NCI-H2107 treated with DMSO at 0.1 percent for 48 hours (cell line): ENCODE results near the gene SNX25.

ENCODE experiments used
- DNase-seq: peaks from one replicate; lab custom pipeline; 2025; ENCODE audit not compliant: unreplicated experiment; lab: John Stamatoyannopoulos, UW

The SNX25 gene

DNA sequence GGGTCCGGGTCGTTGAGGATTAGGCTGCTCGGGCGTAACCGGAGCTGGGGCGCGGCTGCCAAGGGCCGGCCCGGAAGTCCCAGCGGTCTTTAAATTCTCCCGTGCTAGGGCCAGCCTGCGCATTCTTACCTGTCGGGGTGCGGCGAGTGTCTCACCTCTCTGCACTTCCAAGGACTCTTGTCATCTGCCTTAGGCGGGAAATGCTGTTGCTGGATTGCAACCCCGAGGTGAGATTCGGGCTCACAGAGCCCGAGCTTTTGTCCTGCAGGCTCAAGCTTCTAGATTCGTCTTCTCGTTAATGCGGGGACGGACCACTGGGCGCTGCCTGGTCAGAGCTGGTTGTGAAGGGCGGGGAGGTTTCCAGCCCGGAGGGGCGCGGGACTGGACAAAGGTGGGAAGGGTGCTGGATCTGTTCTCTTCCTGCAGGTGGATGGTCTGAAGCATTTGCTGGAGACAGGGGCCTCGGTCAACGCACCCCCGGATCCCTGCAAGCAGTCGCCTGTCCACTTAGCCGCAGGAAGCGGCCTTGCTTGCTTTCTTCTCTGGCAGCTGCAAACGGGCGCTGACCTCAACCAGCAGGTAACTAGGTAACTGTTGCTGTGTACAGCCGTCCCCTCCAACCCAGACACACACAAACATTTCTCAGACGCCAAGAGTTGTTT lies 187.5 kb downstream of the SNX25 start, which contains the start of gene ANKRD37:
Gene ANKRD37, plus strand, starts transcription at position 118 of the 662 bp plus-strand sequence. Its CDS starts 83 bp downstream, at position 201.
- peak; percentile 78 for DNase-seq

DNA sequence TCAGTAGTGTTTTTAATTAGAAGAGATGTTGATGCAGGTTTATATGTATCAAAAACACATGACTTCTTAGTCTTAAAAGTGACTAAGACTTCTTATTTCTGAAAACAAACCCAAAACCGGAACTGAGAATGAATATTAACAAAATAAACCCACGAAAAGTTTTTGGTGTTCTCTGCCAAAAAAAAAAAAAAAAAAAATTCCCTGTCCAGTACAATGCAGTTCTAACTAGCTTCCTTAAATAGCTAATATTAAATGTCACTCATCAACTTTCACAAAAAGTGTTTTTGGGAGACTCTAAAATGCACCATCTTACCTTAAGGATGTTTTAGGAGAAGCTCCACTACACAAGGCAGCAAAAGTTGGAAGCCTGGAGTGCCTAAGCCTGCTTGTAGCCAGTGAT lies 189.2 kb downstream of the SNX25 start:
- DNase-seq: no peak

DNA sequence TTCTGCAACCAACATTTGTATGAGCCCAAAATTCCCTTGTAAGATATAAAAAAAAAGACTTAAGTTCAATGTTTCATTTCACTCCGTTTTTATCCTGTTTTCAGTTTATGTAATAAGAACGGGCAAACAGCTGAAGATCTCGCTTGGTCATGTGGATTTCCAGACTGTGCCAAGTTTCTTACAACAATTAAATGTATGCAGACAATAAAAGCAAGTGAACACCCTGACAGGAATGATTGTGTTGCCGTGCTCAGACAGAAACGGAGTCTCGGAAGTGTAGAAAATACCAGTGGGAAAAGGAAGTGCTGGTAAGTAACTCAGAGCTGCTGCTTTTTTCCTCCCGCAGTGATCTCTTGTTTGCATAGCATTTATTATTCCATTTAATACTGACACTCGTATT lies 190.1 kb downstream of the SNX25 start:
- no peak for DNase-seq

DNA sequence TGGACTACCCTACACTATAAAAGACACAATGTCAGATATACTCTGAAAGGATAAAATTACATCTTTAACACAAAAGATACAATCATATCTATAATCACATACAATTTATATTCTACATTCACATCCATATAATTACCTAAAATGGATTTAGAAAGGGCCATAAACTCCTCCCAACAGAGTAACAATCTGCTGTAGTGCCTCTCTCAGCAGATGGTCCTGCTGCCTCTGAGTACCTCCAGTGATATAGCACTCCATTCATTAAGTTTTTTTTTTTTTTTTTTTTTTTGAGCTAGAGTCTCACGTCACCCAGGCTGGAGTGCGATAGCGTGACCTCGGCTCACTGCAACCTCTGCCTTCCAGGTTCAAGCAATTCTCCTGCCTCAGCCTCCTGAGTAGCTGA lies 194.6 kb downstream of the SNX25 start:
- peak; percentile 4 for DNase-seq

DNA sequence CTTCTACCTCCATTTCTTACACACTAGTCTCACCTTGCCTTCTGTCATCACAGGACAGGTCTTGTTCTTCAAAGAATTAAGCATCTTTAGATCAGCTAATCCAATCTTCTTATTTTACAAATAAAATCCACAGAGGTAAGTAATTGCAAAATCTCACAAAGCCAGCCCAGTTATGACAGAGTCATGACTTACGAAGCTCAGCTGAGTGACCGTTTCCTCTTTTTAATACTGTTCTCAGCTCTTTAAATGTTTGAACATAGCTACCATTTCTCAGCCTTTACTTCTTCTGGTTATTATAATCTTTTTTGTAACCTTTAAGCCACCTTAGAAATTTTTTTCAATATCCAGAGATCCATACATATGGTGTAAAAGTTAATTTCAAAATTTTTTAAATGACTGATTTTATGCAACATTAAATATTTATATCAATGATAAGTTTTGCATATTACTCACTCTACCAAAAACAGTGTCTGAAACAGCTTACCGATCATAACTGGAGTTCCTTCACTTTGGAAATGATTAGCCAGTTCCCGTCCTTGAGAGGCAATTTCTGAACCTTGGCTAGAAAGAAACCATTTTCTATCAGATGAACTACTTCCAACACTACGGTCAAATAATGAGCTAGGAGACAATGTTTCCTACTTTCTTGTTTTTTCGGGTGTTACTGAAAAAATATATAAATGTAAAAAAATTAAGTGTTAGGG lies 196.1 kb downstream of the SNX25 start:
- no peak for DNase-seq

DNA sequence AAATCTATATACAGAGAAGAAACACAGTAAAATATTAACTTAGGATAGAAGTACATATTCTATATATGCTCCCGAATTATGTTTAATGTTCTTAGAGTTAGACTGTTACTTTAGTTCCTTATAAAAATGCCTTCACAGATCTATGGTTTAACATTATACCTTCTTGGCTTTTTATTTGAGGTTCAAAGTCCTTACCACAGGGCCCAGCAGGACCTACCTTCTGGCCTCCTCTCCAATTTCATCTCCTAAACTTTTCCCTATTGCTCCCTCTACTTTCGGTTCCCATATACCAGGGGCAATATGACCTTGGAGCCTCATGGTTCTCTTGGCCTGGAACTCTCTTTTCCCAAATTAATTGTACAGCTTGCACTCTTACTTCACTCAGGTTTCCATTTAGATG lies 199.0 kb downstream of the SNX25 start:
- no peak for DNase-seq

DNA sequence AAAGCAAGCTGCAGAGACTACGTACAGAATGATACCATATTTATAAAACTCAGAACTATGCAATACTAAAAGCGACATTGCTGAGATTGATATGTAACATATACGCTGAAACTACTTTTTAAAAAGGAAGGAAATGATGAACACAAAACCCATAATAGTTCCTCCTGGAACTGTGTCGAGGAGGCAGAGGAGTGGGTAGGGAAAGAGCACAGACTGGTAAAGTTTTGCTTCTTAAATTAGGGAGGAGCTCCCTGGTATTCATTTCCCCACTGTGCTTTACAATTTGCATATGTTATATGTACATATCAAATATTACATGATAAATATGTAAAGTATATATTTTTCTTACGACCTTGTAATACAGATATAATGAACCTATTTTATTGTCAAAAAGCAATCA lies 202.5 kb downstream of the SNX25 start:
- DNase-seq: no peak

DNA sequence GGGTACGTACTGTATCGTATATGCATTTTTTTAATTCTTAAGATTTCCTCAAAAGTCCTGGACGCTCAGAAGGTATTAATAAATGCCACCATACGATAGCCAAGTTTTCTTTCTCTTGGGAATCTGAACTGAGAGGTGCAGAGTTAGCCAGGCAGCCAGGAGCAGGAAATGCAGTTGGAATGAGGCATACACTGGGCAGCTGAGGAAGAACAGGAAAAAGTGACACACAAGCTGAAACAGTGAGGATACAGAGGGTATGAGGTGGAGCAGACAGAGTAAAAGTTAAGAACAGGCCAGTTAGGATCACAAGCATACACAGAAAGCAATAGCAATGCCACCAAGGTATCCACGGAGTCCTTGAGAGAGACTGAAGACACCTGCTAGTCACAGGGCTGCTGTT lies 203.0 kb downstream of the SNX25 start:
- no peak for DNase-seq
